ENCODE data around the gene PUS7. TPM values are rescaled to one million over a fixed set of nuclear protein-coding genes. Genes with fewer than 3 reads are reported as not detected.
A peak's percentile ranks its signal among the peaks of the same experiment; 100 is the strongest.

Gene PUS7
- total and polyA plus RNA-seq, 2 of the 8 experiments (the other 6 are each of a cell fraction or from before 2014, with no cell fraction given) = 18.9 to 65.2 TPM

- TF ChIP-seq CTCF (IDR thresholded peaks at IDR 0.05; ENCODE audit: control extremely low read depth in 1 of 3, insufficient read depth in 1 of 3, low read depth in 1 of 3, low read length in 3 of 3) = peak; percentile 74 to 83 (median 82)
- peak; percentile 26; the same call in 1 of the 2 replicates for TF ChIP-seq USF2 (IDR thresholded peaks at IDR 0.05; ENCODE audit: low read length)
- TF ChIP-seq KDM4A (IDR thresholded peaks at IDR 0.05; ENCODE audit: low read depth, low read length, severe bottlenecking) = peak; percentile 59
- no peak for TF ChIP-seq EZH2 (IDR thresholded peaks at IDR 0.05; ENCODE audit: low read depth, low read length, severe bottlenecking)
- TF ChIP-seq HDAC6 (IDR thresholded peaks at IDR 0.05; ENCODE audit: low read depth, low read length) = no peak
- peak; percentile 99 for TF ChIP-seq PHF8 (conservative IDR thresholded peaks at IDR 0.05; ENCODE audit: low read depth, low read length)
- TF ChIP-seq SRF (IDR thresholded peaks at IDR 0.05; ENCODE audit: low read depth, low read length) = no peak
- no peak for TF ChIP-seq NRF1 (IDR thresholded peaks at IDR 0.05; ENCODE audit: low read depth, low read length)
- TF ChIP-seq TAF1 (IDR thresholded peaks at IDR 0.05; ENCODE audit: low read depth, low read length) = peak; percentile 98
- no peak for TF ChIP-seq BCL11A (IDR thresholded peaks at IDR 0.05; ENCODE audit: low read depth in 2 of 2, low read length in 2 of 2)
- no peak for TF ChIP-seq MAFK (IDR thresholded peaks at IDR 0.05; ENCODE audit: low read depth, low read length)
- no peak for TF ChIP-seq BRCA1 (IDR thresholded peaks at IDR 0.05; ENCODE audit: low read depth, low read length)
- TF ChIP-seq CHD2 (IDR thresholded peaks at IDR 0.05; ENCODE audit: low read length) = 0 out of 2 replicates have a peak, but pooled peaks have one; percentile 23
- no peak for TF ChIP-seq ATF3 (IDR thresholded peaks at IDR 0.05; ENCODE audit: insufficient read depth, low read depth, low read length)
- no peak for TF ChIP-seq RXRA (IDR thresholded peaks at IDR 0.05; ENCODE audit: insufficient read depth, low read depth, low read length)
- TF ChIP-seq JUND (IDR thresholded peaks at IDR 0.05; ENCODE audit: low read length) = 0 out of 2 replicates have a peak, but pooled peaks have one; percentile 32
- peak; percentile 61 for TF ChIP-seq SAP30 (IDR thresholded peaks at IDR 0.05; ENCODE audit: insufficient read depth, insufficient replicate concordance, low read length)
- TF ChIP-seq RAD21 (IDR thresholded peaks at IDR 0.05 in 1 of 2, conservative IDR thresholded peaks at IDR 0.05 in 1 of 2; ENCODE audit: low read depth in 2 of 2, low read length in 2 of 2) = peak in 1 of 2 experiments; percentile 23; a peak in 1 of 4 replicates
Measured at GRCh38 chr7:105531792-105532671, 10.0 kb upstream of the PUS7 start, which contains the start of gene RINT1 (continued).
